LoVo (cell line): Measurements from ENCODE around the gene CTIF.

Experiments
- DNase-seq: peaks from one replicate; pipeline ENCODE4 v3.0.0-alpha.2; 2016; ENCODE audit warnings: low spot score

Gene CTIF

GRCh38 chr18:48667276-48668254 is 128.7 kb downstream of the CTIF start:
- DNase-seq, result no peak

- DNase-seq, result no peak
Observed at GRCh38 chr18:48668466-48669179, 129.8 kb downstream of the CTIF start.

GRCh38 chr18:48669180-48669675 is 130.4 kb downstream of the CTIF start:
- DNase-seq, result no peak

- no peak for DNase-seq
Observed at GRCh38 chr18:48669991-48670750, 131.3 kb downstream of the CTIF start.

- DNase-seq, result no peak
Observed at GRCh38 chr18:48670751-48671560, 132.1 kb downstream of the CTIF start.

- DNase-seq, result no peak
Observed at GRCh38 chr18:48671561-48671945, 132.7 kb downstream of the CTIF start.

- no peak for DNase-seq
Observed at GRCh38 chr18:48672671-48673340, 134.0 kb downstream of the CTIF start.

GRCh38 chr18:48673456-48673852 is 134.6 kb downstream of the CTIF start:
- no peak for DNase-seq

GRCh38 chr18:48673853-48674721 is 135.3 kb downstream of the CTIF start:
- no peak for DNase-seq

GRCh38 chr18:48674758-48675351 is 136.0 kb downstream of the CTIF start:
- DNase-seq, result no peak

GRCh38 chr18:48675352-48675761 is 136.5 kb downstream of the CTIF start:
- DNase-seq, result peak; percentile 68

GRCh38 chr18:48675912-48676311 is 137.1 kb downstream of the CTIF start:
- DNase-seq, result no peak

- DNase-seq, result no peak
Observed at GRCh38 chr18:48676346-48676745, 137.5 kb downstream of the CTIF start.

GRCh38 chr18:48676756-48677368 is 138.0 kb downstream of the CTIF start:
- peak; percentile 14 for DNase-seq

GRCh38 chr18:48678237-48679115 is 139.6 kb downstream of the CTIF start:
- DNase-seq, result no peak

- DNase-seq, result no peak
Observed at GRCh38 chr18:48679236-48679635, 140.4 kb downstream of the CTIF start.

GRCh38 chr18:48680339-48681250 is 141.8 kb downstream of the CTIF start:
- DNase-seq, result no peak
